Fibroblast of lung (primary cell): ENCODE results near the gene LRCH3. TPM values are rescaled to one million over a fixed set of nuclear protein-coding genes. Genes with fewer than 3 reads are reported as not detected.

Experiments
- DNase-seq, 2 donors: peaks; one replicate each; pipeline versions ENCODE4 v3.0.0 to v3.0.0-alpha.2; 2010; ENCODE audit warnings: low read depth in 2 of 2
- H2AFZ ChIP-seq: 2 replicates; pipeline ENCODE4 v1.5.1; 2012; ENCODE audit warnings: low read length, control low read depth, inconsistent platforms
- H3K27ac ChIP-seq: 2 replicates; pipeline ENCODE4 v1.5.1; 2011; ENCODE audit warnings: low read length, control low read depth; ENCODE audit not compliant: insufficient read depth
- H3K27me3 ChIP-seq: 2 replicates; pipeline ENCODE4 v1.5.1; 2011; ENCODE audit warnings: mild to moderate bottlenecking, low read length; ENCODE audit not compliant: control insufficient read depth, insufficient read depth
- H3K36me3 ChIP-seq: 2 replicates; pipeline ENCODE4 v1.5.1; 2011; ENCODE audit warnings: low read length; ENCODE audit not compliant: control insufficient read depth, insufficient read depth
- H3K4me1 ChIP-seq: 2 replicates; pipeline ENCODE4 v1.5.1; 2011; ENCODE audit warnings: low read length; ENCODE audit not compliant: control insufficient read depth, insufficient read depth; ENCODE audit errors: extremely low read depth
- H3K4me2 ChIP-seq: 2 replicates; pipeline ENCODE4 v1.5.1; 2011; ENCODE audit warnings: low read length, control low read depth; ENCODE audit not compliant: insufficient read depth; ENCODE audit errors: extremely low read depth
- H3K4me3 ChIP-seq, 4 experiments: fragments of 200-600 bp in 1 of 4; sonication (generic) in 1 of 4; replicated peaks in 1 of 4; 2 replicates each; pipeline ENCODE4 v1.5.1; 2011 to 2016; ENCODE audit warnings: low read length in 4 of 4, low read depth in 3 of 4, mild to moderate bottlenecking in 3 of 4, control low read depth in 2 of 4, inconsistent platforms in 1 of 4, mixed read lengths in 1 of 4; ENCODE audit not compliant: insufficient read depth in 1 of 4; ENCODE audit errors: control extremely low read depth in 1 of 4
- H3K79me2 ChIP-seq: 2 replicates; pipeline ENCODE4 v1.5.1; 2012; ENCODE audit warnings: mild to moderate bottlenecking, low read length, inconsistent platforms; ENCODE audit not compliant: control insufficient read depth, insufficient read depth
- H3K9ac ChIP-seq: 2 replicates; pipeline ENCODE4 v1.5.1; 2011; ENCODE audit warnings: mild to moderate bottlenecking, low read length, control low read depth; ENCODE audit not compliant: insufficient read depth
- H3K9me3 ChIP-seq: 2 replicates; pipeline ENCODE4 v1.5.1; 2012; ENCODE audit warnings: low read depth, low read length; ENCODE audit not compliant: control insufficient read depth, insufficient read depth
- H4K20me1 ChIP-seq: 2 replicates; pipeline ENCODE4 v1.5.1; 2011; ENCODE audit warnings: low read length; ENCODE audit not compliant: control insufficient read depth, insufficient read depth; ENCODE audit errors: extremely low read depth
- EZH2 ChIP-seq: IDR thresholded peaks from 2 replicates; pipeline ENCODE4 v1.5.1; 2012; ENCODE audit warnings: low read length, control low read depth, mild to moderate bottlenecking; ENCODE audit errors: missing control alignments
- polyA minus RNA-seq: library from RNA; depleted of rRNA, polyadenylated mRNA; stranded (reverse); fragments of >200 nt; gene quantifications from 2 replicates; pipeline ENCODE4 v1.2.3, GENCODE V29; 2011; ENCODE audit warnings: low replicate concordance
- polyA plus RNA-seq, 2 donors: library from polyadenylated mRNA; depleted of rRNA in 1 of 2; stranded (reverse) in 1 of 2; unstranded in 1 of 2; fragments of >200 nt; gene quantifications; 2 replicates each; pipeline ENCODE4 v1.2.1, GENCODE V29; 2011 to 2012; ENCODE audit warnings: missing spikeins in 1 of 2
- total RNA-seq: library from RNA; depleted of rRNA; stranded (reverse); fragments of >200 nt; gene quantifications from 2 replicates; pipeline ENCODE4 v1.2.1, GENCODE V29; 2014
- TF ChIP-seq, protein P1 (sequence below), 2 donors: IDR thresholded peaks in 1 of 2; conservative IDR thresholded peaks in 1 of 2; 1 replicate in 1 of 2; 2 replicates in 1 of 2; pipeline ENCODE4 v1.5.1; 2011 to 2012; ENCODE audit warnings: low read length in 2 of 2, control low read depth in 1 of 2, inconsistent platforms in 1 of 2, low read depth in 1 of 2, mild to moderate bottlenecking in 1 of 2

Gene LRCH3
- total RNA-seq (57.5 and 87.2 TPM in 2 replicates), polyA plus RNA-seq (42.9 and 70.9 TPM in 2 replicates), polyA minus RNA-seq (73.5 and 141 TPM in 2 replicates)
- 27.1 and 29.6 TPM in 2 replicates for polyA plus RNA-seq (2012)

DNA sequence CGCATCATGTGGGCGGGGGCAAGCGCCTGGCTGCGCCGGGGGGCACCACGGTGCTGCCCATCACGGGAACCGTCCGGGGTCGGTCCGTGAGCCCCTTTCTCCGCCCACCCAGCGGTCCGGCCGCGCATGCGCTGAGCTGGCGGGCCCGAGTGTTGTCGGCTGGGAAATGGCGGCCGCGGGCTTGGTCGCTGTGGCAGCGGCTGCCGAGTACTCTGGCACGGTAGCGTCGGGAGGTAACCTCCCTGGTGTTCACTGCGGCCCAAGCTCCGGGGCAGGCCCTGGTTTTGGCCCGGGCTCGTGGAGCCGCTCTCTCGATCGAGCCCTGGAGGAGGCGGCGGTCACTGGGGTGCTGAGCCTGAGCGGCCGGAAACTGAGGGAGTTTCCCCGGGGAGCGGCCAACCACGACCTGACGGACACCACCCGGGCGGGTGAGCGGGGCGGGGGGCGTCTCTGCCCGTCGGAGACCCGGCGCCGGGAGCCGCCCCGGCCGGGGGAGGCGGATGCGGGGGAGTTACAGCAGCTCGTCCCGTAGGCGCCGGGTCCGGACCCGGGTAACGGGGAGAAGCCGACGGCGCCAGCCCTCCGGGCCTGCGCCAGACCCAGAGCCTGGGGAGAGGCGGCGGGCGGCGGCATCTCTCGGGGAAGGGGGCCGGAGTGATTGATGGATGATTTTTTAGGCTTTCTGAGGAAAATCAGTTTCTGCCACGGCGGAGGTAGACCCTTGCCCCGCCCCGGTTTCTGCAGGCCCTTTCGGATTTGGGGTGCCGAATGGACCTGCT lies at the start of gene LRCH3:
Gene LRCH3 (plus strand): TSS at position 142 of the 779 bp plus-strand sequence. CDS start 25 bp downstream, at position 167.
- TF ChIP-seq, protein P1, sequence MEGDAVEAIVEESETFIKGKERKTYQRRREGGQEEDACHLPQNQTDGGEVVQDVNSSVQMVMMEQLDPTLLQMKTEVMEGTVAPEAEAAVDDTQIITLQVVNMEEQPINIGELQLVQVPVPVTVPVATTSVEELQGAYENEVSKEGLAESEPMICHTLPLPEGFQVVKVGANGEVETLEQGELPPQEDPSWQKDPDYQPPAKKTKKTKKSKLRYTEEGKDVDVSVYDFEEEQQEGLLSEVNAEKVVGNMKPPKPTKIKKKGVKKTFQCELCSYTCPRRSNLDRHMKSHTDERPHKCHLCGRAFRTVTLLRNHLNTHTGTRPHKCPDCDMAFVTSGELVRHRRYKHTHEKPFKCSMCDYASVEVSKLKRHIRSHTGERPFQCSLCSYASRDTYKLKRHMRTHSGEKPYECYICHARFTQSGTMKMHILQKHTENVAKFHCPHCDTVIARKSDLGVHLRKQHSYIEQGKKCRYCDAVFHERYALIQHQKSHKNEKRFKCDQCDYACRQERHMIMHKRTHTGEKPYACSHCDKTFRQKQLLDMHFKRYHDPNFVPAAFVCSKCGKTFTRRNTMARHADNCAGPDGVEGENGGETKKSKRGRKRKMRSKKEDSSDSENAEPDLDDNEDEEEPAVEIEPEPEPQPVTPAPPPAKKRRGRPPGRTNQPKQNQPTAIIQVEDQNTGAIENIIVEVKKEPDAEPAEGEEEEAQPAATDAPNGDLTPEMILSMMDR (conservative IDR thresholded peaks at IDR 0.05 in 1 of 2, IDR thresholded peaks at IDR 0.05 in 1 of 2; ENCODE audit: low read depth in 1 of 2, low read length in 2 of 2): no peak
- TF ChIP-seq EZH2: no peak
- DNase-seq: peak; percentile 68 to 73
- peak within 1 kb of the TSS; percentile 74 for H3K4me2 ChIP-seq
- peaks cover 2% of the 10 kb centered on the region for H3K4me1 ChIP-seq
- no peaks in the 10 kb centered on the region for H3K9me3 ChIP-seq
- H3K36me3 ChIP-seq: no peaks in the 10 kb centered on the region
- H2AFZ ChIP-seq: peak within 1 kb of the TSS; percentile 73
- H4K20me1 ChIP-seq: no peaks in the 10 kb centered on the region
- no peaks in the 10 kb centered on the region for H3K27me3 ChIP-seq
- peaks cover 43% of the 10 kb centered on the region for H3K79me2 ChIP-seq
- H3K4me3 ChIP-seq: peak within 1 kb of the TSS; percentile 59 to 89 (median 68)
- H3K27ac ChIP-seq: peak within 1 kb of the TSS; percentile 82
- H3K9ac ChIP-seq: peak within 1 kb of the TSS; percentile 98

DNA sequence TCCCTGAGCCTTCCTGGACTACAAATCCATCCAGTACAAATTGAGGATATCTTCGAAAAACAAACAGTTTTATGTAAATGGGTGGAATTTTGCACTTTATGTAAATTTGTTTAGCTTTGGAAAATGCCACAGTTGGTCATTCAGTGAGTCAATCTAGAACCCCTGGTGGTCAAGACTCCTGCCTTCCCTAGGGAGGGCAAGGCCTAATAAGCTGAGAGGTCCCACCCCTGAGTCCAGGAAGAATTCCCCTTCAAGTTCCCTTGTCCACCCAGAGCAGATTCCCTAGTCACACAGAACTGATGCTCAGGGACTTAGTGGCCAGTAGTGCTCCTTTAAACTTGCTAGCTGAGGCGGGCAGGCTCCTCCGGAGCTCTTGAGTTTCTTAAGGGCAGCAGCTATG lies 48.3 kb upstream of the LRCH3 start:
- Histone ChIP-seq H3K27ac (no peak overlapping the region), H3K27me3 (no peaks in the 10 kb centered on the region), H3K4me1 (peaks cover under 1% of the 10 kb centered on the region), H4K20me1 (no peaks in the 10 kb centered on the region), H3K9ac (no peak overlapping the region), H3K79me2 (no peaks in the 10 kb centered on the region), H3K4me2 (no peak overlapping the region), H3K9me3 (no peaks in the 10 kb centered on the region), H3K4me3 (no peak overlapping the region), H3K36me3 (no peaks in the 10 kb centered on the region), H2AFZ (no peak overlapping the region)
- no peak for DNase-seq
- no peak for TF ChIP-seq EZH2
- TF ChIP-seq, protein P1 (conservative IDR thresholded peaks at IDR 0.05 in 1 of 2, IDR thresholded peaks at IDR 0.05 in 1 of 2; ENCODE audit: low read depth in 1 of 2, low read length in 2 of 2): no peak

GRCh38 chr3:197746209-197746608 lies 44.8 kb upstream of the LRCH3 start:
- H3K4me3 ChIP-seq: no peak overlapping the region
- H3K4me1 ChIP-seq: peaks cover 4% of the 10 kb centered on the region
- no peaks in the 10 kb centered on the region for H3K36me3 ChIP-seq
- no peak overlapping the region for H3K27ac ChIP-seq
- H3K4me2 ChIP-seq: no peak overlapping the region
- no peaks in the 10 kb centered on the region for H4K20me1 ChIP-seq
- H3K9me3 ChIP-seq: no peaks in the 10 kb centered on the region
- TF ChIP-seq EZH2: no peak
- TF ChIP-seq, protein P1 (conservative IDR thresholded peaks at IDR 0.05 in 1 of 2, IDR thresholded peaks at IDR 0.05 in 1 of 2; ENCODE audit: low read depth in 1 of 2, low read length in 2 of 2): no peak
- peaks cover 7% of the 10 kb centered on the region for H3K79me2 ChIP-seq
- no peak for DNase-seq
- no peak overlapping the region for H3K9ac ChIP-seq
- no peak overlapping the region for H2AFZ ChIP-seq
- no peaks in the 10 kb centered on the region for H3K27me3 ChIP-seq
